HCT116 (cell line): Measurements from ENCODE around the gene PLCB1. TPM values are rescaled to one million over a fixed set of nuclear protein-coding genes. Genes with fewer than 3 reads are reported as not detected.

Experiments used
- ATAC-seq: fragments of 200-7000 bp; cut with Tn5 transposase; 2 replicates; pipeline ENCODE4 v1.9.1; 2020; ENCODE audit warnings: mild to moderate bottlenecking, moderate library complexity
- BruUV-seq: library from RNA; stranded (reverse); fragments of 400-500 nt; replicated peaks from 2 replicates; lab custom pipeline; 2021; lab: Mats Ljungman, UMichigan
- CTCF ChIA-PET: fragments of 300-600 bp; sonication (Branson Sonifier 250); formaldehyde crosslinking; loops from one replicate; lab custom pipeline; 2021; ENCODE audit warnings: antibody characterized with exemption; lab: Charles Lee
- POLR2A ChIA-PET: fragments of 300-600, 350-600 bp; sonication (Branson Sonifier 250); formaldehyde crosslinking; loops from one replicate; lab custom pipeline; 2021; ENCODE audit warnings: antibody characterized with exemption; lab: Charles Lee
- RAD21 ChIA-PET, 2 experiments: fragments of 300-600 bp; sonication (Branson Sonifier 250); formaldehyde crosslinking; loops; one replicate each; lab custom pipeline; 2023; ENCODE audit warnings: low total read pairs in 2 of 2; ENCODE audit not compliant: uncharacterized antibody in 2 of 2, unreplicated experiment in 2 of 2, low non-redundant PET in 1 of 2; lab: Charles Lee
- DNase-seq: peaks from one replicate; pipeline ENCODE4 v3.0.0-alpha.2; 2010; ENCODE audit warnings: low read depth, low spot score
- H2AFZ ChIP-seq: fragments of 200-600 bp; shearing (Covaris generic), sonication (generic); 2 replicates; pipeline ENCODE4 v1.6.1; 2017; ENCODE audit warnings: low read depth, mixed run types, mixed read lengths, antibody characterized with exemption, low read length; ENCODE audit not compliant: poor library complexity, severe bottlenecking
- H3K27ac ChIP-seq: 2 replicates; pipeline ENCODE4 v1.5.1; 2012; ENCODE audit warnings: low read depth, low read length
- H3K27me3 ChIP-seq: fragments of 200-600 bp; sonication (generic); 2 replicates; pipeline ENCODE4 v1.6.1; 2016; ENCODE audit warnings: mixed run types, low read length, mixed read lengths; ENCODE audit not compliant: insufficient read depth
- H3K36me3 ChIP-seq, 2 experiments: fragments of 200-500 bp in 1 of 2; fragments of 200-600 bp in 1 of 2; sonication (Bioruptor generic) in 1 of 2; sonication (generic) in 1 of 2; 2 replicates each; pipeline versions ENCODE4 v1.5.1 to v1.6.1; 2014 to 2016; ENCODE audit warnings: low read length in 2 of 2, inconsistent platforms in 1 of 2, mixed read lengths in 1 of 2, mixed run types in 1 of 2; ENCODE audit not compliant: insufficient read depth in 2 of 2, control insufficient read depth in 1 of 2
- H3K4me1 ChIP-seq, 2 experiments: fragments of 200-600 bp in 1 of 2; sonication (generic) in 1 of 2; 2 replicates each; pipeline versions ENCODE4 v1.5.1 to v1.6.1; 2012 to 2017; ENCODE audit warnings: low read length in 2 of 2, inconsistent platforms in 1 of 2, mild to moderate bottlenecking in 1 of 2, mixed read lengths in 1 of 2, mixed run types in 1 of 2, moderate library complexity in 1 of 2; ENCODE audit not compliant: insufficient read depth in 2 of 2, control insufficient read depth in 1 of 2
- H3K4me2 ChIP-seq: fragments of 200-600 bp; sonication (generic); 2 replicates; pipeline ENCODE4 v1.6.1; 2017; ENCODE audit warnings: mixed run types, low read length, mixed read lengths
- H3K4me3 ChIP-seq, 2 experiments: fragments of 200-600 bp in 1 of 2; sonication (generic) in 1 of 2; replicated peaks in 1 of 2; 2 replicates each; pipeline ENCODE4 v1.5.1; 2011 to 2016; ENCODE audit warnings: low read length in 2 of 2, control low read depth in 1 of 2, low read depth in 1 of 2, mild to moderate bottlenecking in 1 of 2, mixed read lengths in 1 of 2, mixed run types in 1 of 2
- H3K79me2 ChIP-seq: fragments of 200-600 bp; sonication (generic); 2 replicates; pipeline ENCODE4 v1.6.1; 2017; ENCODE audit warnings: mild to moderate bottlenecking, mixed run types, low read length, moderate library complexity, mixed read lengths; ENCODE audit not compliant: insufficient read depth
- H3K9ac ChIP-seq: fragments of 200-600 bp; sonication (generic); 2 replicates; pipeline ENCODE4 v1.6.1; 2016; ENCODE audit warnings: low read length, mixed read lengths
- H3K9me2 ChIP-seq: fragments of 200-600 bp; sonication (generic), shearing (Covaris generic); 2 replicates; pipeline ENCODE4 v1.6.1; 2017; ENCODE audit warnings: mixed run types, mild to moderate bottlenecking, moderate library complexity; ENCODE audit not compliant: insufficient read depth
- H3K9me3 ChIP-seq, 2 experiments: fragments of 200-500 bp in 1 of 2; fragments of 200-600 bp in 1 of 2; sonication (Bioruptor generic) in 1 of 2; sonication (generic) in 1 of 2; 2 replicates each; pipeline ENCODE4 v1.6.1; 2014 to 2017; ENCODE audit warnings: low read length in 2 of 2, mixed read lengths in 2 of 2, inconsistent platforms in 1 of 2, low read depth in 1 of 2, mild to moderate bottlenecking in 1 of 2, mixed run types in 1 of 2, moderate library complexity in 1 of 2; ENCODE audit not compliant: control insufficient read depth in 1 of 2, insufficient read depth in 1 of 2
- H4K20me1 ChIP-seq: fragments of 200-600 bp; sonication (generic), shearing (Covaris generic); 2 replicates; pipeline ENCODE4 v1.6.1; 2017; ENCODE audit warnings: mixed run types, mild to moderate bottlenecking, moderate library complexity; ENCODE audit not compliant: insufficient read depth
- CBX3 ChIP-seq: IDR thresholded peaks from 2 replicates; pipeline ENCODE4 v1.6.1; 2012; ENCODE audit warnings: low read depth
- ELF1 ChIP-seq: IDR thresholded peaks from 2 replicates; pipeline ENCODE4 v1.6.1; 2012; ENCODE audit warnings: low read depth, borderline replicate concordance
- JUND ChIP-seq: IDR thresholded peaks from 2 replicates; pipeline ENCODE4 v1.6.1; 2012
- POLR2AphosphoS5 ChIP-seq: IDR thresholded peaks from 2 replicates; pipeline ENCODE4 v1.6.1; 2011; ENCODE audit warnings: mild to moderate bottlenecking, low read depth, low read length, moderate library complexity
- SRF ChIP-seq: IDR thresholded peaks from 2 replicates; pipeline ENCODE4 v1.6.1; 2012; ENCODE audit warnings: low read depth
- TCF7L2 ChIP-seq: IDR thresholded peaks from 2 replicates; pipeline ENCODE4 v1.7.0; 2011; ENCODE audit warnings: borderline replicate concordance, inconsistent platforms; ENCODE audit not compliant: insufficient read depth, insufficient read length; ENCODE audit errors: extremely low read depth
- ZBTB33 ChIP-seq: IDR thresholded peaks from 2 replicates; pipeline ENCODE4 v1.6.1; 2011; ENCODE audit warnings: mild to moderate bottlenecking, low read length, moderate library complexity; ENCODE audit not compliant: insufficient replicate concordance; ENCODE audit errors: extremely low read depth
- intact Hi-C: fragments of 100-400 bp; cut with micrococcal nuclease; formaldehyde crosslinking; loops from 2 replicates; pipeline ENCODE4 v1.10.0; 2022
- total RNA-seq: library from RNA; stranded (reverse); gene quantifications from one replicate; pipeline ENCODE4 v1.2.1, GENCODE V29; 2021; ENCODE audit not compliant: unreplicated experiment
- TF ChIP-seq, protein P1 (sequence below), 3 experiments: fragments of 200-600 bp in 1 of 3; sonication (generic) in 1 of 3; IDR thresholded peaks in 2 of 3; conservative IDR thresholded peaks in 1 of 3; 2 replicates each; pipeline ENCODE4 v1.5.1; 2012 to 2017; ENCODE audit warnings: low read depth in 2 of 3, low read length in 2 of 3, antibody characterized with exemption in 1 of 3, borderline replicate concordance in 1 of 3, control low read depth in 1 of 3, mild to moderate bottlenecking in 1 of 3, mixed read lengths in 1 of 3, mixed run types in 1 of 3, moderate library complexity in 1 of 3; ENCODE audit not compliant: insufficient read depth in 1 of 3
- TF ChIP-seq, protein P2 (sequence below): IDR thresholded peaks from 2 replicates; pipeline ENCODE4 v1.6.1; 2012

The PLCB1 gene
- total RNA-seq, 1 experiment from 2014 or later: 15.8 TPM

DNA sequence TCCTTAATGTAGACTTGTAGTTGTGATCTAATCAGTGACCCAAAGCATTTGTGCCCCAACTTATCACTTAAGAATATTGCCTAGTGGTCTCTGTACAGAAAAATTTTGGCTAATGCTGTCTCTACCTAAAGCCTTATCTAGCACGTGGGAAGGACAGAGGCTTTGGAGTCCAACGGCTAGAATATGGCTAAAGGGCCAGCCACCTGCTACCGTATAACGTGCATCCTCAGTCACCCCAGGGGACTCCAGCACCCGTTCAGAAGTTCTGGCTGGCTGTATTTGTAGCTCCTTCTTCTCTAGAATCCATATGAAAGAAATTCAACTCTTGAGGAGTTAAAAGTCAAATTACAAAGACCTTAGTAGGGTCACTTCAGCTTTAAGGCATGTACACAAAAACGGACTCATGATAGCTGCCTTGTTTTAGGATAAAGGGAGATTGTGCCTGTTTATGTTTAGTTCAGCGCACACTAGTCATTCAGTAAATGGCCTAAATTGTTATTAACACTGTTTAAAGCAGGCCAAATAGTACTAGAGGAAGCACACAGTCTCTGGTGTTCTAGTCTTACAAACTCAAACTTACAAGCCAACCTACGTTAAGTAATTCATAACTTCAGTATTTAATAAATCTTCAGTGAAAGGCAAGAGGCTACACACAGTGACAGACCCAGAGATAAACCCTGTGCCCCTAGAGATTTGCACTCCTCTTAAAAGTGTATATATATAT is 529.3 kb downstream of the PLCB1 start:
- Histone ChIP-seq H2AFZ (no peak overlapping the region), H4K20me1 (no peaks in the 10 kb centered on the region), H3K4me3 (no peak overlapping the region), H3K9ac (no peak overlapping the region), H3K9me3 (no peaks in the 10 kb centered on the region), H3K4me1 (no peaks in the 10 kb centered on the region), H3K79me2 (no peaks in the 10 kb centered on the region), H3K27me3 (no peaks in the 10 kb centered on the region), H3K27ac (no peak overlapping the region), H3K9me2 (no peaks in the 10 kb centered on the region), H3K4me2 (no peak overlapping the region), H3K36me3 (no peaks in the 10 kb centered on the region)
- ChIA-PET POLR2A (no interaction called here), RAD21 (no interaction called here), CTCF (no interaction called here)
- no peak for TF ChIP-seq TCF7L2
- intact Hi-C loops: no loop called here
- BruUV-seq: no TSS peak
- no peak for ATAC-seq
- no peak for DNase-seq

DNA sequence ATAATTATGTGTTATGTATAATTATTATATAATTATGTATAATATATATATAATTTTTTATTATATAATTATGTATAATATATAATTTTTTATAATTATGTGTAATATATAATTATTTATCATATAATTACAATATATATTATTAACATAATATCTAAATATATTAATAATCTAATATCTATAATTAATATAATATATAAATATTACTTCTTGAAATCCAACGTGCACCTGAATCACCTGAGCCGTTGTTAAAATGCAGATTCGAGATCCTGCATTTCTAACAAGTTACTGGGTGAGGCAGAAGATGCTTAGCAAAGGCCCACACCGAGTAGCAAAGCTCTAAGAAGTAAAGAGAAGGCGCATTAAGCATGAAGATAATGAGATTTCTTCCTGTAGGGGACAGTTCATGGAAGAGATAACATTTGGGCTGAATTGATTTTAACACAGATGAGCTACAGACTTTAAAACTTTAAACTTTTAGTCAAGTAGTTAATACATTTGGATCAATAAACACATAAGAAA is 530.4 kb downstream of the PLCB1 start:
- Histone ChIP-seq H2AFZ (no peak overlapping the region), H3K9me2 (no peaks in the 10 kb centered on the region), H3K27ac (no peak overlapping the region), H3K4me3 (no peak overlapping the region), H3K4me2 (no peak overlapping the region), H3K36me3 (no peaks in the 10 kb centered on the region), H3K9ac (no peak overlapping the region), H3K4me1 (no peaks in the 10 kb centered on the region), H4K20me1 (no peaks in the 10 kb centered on the region), H3K27me3 (no peaks in the 10 kb centered on the region), H3K79me2 (no peaks in the 10 kb centered on the region), H3K9me3 (no peaks in the 10 kb centered on the region)
- POLR2A ChIA-PET: no interaction called here
- DNase-seq (no peak), ATAC-seq (no peak)
- RAD21 ChIA-PET: no interaction called here
- CTCF ChIA-PET: no interaction called here
- BruUV-seq: no TSS peak
- TF ChIP-seq JUND (no peak), ELF1 (no peak), CBX3 (no peak), POLR2AphosphoS5 (no peak), TCF7L2 (no peak), ZBTB33 (no peak), SRF (no peak)
- TF ChIP-seq, protein P1, sequence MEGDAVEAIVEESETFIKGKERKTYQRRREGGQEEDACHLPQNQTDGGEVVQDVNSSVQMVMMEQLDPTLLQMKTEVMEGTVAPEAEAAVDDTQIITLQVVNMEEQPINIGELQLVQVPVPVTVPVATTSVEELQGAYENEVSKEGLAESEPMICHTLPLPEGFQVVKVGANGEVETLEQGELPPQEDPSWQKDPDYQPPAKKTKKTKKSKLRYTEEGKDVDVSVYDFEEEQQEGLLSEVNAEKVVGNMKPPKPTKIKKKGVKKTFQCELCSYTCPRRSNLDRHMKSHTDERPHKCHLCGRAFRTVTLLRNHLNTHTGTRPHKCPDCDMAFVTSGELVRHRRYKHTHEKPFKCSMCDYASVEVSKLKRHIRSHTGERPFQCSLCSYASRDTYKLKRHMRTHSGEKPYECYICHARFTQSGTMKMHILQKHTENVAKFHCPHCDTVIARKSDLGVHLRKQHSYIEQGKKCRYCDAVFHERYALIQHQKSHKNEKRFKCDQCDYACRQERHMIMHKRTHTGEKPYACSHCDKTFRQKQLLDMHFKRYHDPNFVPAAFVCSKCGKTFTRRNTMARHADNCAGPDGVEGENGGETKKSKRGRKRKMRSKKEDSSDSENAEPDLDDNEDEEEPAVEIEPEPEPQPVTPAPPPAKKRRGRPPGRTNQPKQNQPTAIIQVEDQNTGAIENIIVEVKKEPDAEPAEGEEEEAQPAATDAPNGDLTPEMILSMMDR (IDR thresholded peaks at IDR 0.05 in 2 of 3, conservative IDR thresholded peaks at IDR 0.05 in 1 of 3; ENCODE audit: borderline replicate concordance in 1 of 3, insufficient read depth in 1 of 3, low read depth in 2 of 3, low read length in 2 of 3): no peak
- TF ChIP-seq, protein P2, sequence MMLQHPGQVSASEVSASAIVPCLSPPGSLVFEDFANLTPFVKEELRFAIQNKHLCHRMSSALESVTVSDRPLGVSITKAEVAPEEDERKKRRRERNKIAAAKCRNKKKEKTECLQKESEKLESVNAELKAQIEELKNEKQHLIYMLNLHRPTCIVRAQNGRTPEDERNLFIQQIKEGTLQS: no peak
- intact Hi-C loops: no loop called here
